Small intestine (tissue), 7 donors: ENCODE measurements around the gene NKX1-2. TPM values are rescaled to one million over a fixed set of nuclear protein-coding genes. Genes with fewer than 3 reads are reported as not detected.
"Not testable (repeated sequence)": the region's sequence is repeated elsewhere in the genome, so short reads cannot be mapped to it uniquely, and the experiment has no call there.

Experiments
- DNase-seq, 2 donors: peaks; one replicate each; pipeline versions ENCODE4 v3.0.0 to v3.0.0-alpha.2; 2013
- FAIRE-seq: peaks from 2 replicates; lab custom pipeline; 2012; peaks lifted over from hg19 to GRCh38; lab: Jason Lieb, UNC
- H3K27ac ChIP-seq, 3 donors: one replicate each; pipeline ENCODE4 v1.5.1; 2013; ENCODE audit warnings: low read length in 2 of 3, mild to moderate bottlenecking in 2 of 3, control low read depth in 1 of 3, inconsistent platforms in 1 of 3, low read depth in 1 of 3, moderate library complexity in 1 of 3
- H3K27me3 ChIP-seq, 3 donors: one replicate each; pipeline ENCODE4 v1.6.1; 2013; ENCODE audit warnings: low read length in 3 of 3, inconsistent platforms in 1 of 3; ENCODE audit not compliant: control insufficient read depth in 3 of 3, insufficient read depth in 3 of 3
- H3K36me3 ChIP-seq, 3 donors: one replicate each; pipeline ENCODE4 v1.6.1; 2013; ENCODE audit warnings: low read length in 3 of 3, inconsistent platforms in 1 of 3, low read depth in 1 of 3, mild to moderate bottlenecking in 1 of 3, moderate library complexity in 1 of 3; ENCODE audit not compliant: control insufficient read depth in 3 of 3, insufficient read depth in 2 of 3
- H3K4me1 ChIP-seq, 3 donors: one replicate each; pipeline ENCODE4 v1.6.1; 2013; ENCODE audit warnings: low read length in 2 of 3, inconsistent platforms in 1 of 3, low read depth in 1 of 3, mild to moderate bottlenecking in 1 of 3, moderate library complexity in 1 of 3; ENCODE audit not compliant: control insufficient read depth in 3 of 3, insufficient read depth in 2 of 3
- H3K4me3 ChIP-seq, 3 donors: one replicate each; pipeline ENCODE4 v1.5.1; 2013; ENCODE audit warnings: low read length in 3 of 3, control low read depth in 1 of 3, inconsistent platforms in 1 of 3, low read depth in 1 of 3, mild to moderate bottlenecking in 1 of 3, moderate library complexity in 1 of 3
- H3K9me3 ChIP-seq, 2 donors: one replicate each; pipeline ENCODE4 v1.6.1; 2013; ENCODE audit warnings: low read depth in 1 of 2, low read length in 1 of 2; ENCODE audit not compliant: control insufficient read depth in 2 of 2, insufficient read depth in 1 of 2
- WGBS, 3 donors: extraction: QIAGEN DNeasy Blood & Tissue Kit; methylation state at CpG; one replicate each; pipeline ENCODE4 v1.1.7; 2013; 5-methylcytosine and 5-hydroxymethylcytosine counted together
- polyA plus RNA-seq, 4 donors: library from polyadenylated mRNA; stranded (reverse) in 3 of 4; unstranded in 1 of 4; fragments of 200-250 nt in 3 of 4; fragments of 120-200 nt in 1 of 4; gene quantifications; one replicate each; pipeline versions ENCODE4 v1.2.1 to v1.2.3, GENCODE V29; 2013
- donor health status: healthy with polysubstance abuse.
- donor health status: control.
- donor health status: control.
- donor health status: Bipolar disorder and iron deficiency.
- donor health status: healthy.

The NKX1-2 gene
- polyA plus RNA-seq, 4 donors: 0.06 to 13.1 TPM; not detected in 2

GRCh38 chr10:124441694-124442093 lies 8.1 kb downstream of the NKX1-2 start:
- FAIRE-seq, H3K9me3 ChIP-seq, H3K4me3 ChIP-seq, DNase-seq, H3K27ac ChIP-seq, H3K27me3 ChIP-seq, H3K36me3 ChIP-seq: not testable (repeated sequence)
- peaks cover 0 to 12% (median 0%) of the 10 kb centered on the region in 3 donors for H3K4me1 ChIP-seq
- 81 to 93% (median 86%) methylated on average over 5 of the region's 5 CpGs for WGBS, 3 donors

DNA sequence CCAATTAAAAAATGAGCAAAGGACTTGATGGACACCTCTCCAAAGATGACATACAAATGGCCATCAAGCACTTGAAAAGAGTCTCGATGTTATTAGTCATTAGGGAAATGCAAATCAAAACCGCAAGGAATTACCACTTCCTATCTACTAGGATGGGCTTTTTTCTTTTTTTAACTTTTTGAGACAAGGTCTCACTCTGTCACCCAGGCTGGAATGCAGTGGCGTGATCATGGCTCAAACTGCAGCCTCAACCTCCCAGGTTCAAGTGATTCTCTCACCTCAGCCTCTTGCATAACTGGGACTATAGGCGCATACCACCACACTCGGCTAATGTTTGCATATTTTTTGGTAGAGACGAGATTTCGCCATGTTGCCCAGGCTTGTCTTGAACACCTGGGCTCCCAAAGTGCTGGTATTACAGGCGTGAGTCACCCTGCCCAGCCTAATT lies 13.6 kb downstream of the NKX1-2 start:
- no peaks in the 10 kb centered on the region for H3K27me3 ChIP-seq
- no peak for FAIRE-seq
- H3K4me3 ChIP-seq: no peak overlapping the region
- no peaks in the 10 kb centered on the region for H3K9me3 ChIP-seq
- H3K27ac ChIP-seq: no peak overlapping the region
- WGBS, 3 donors: 76 to 85% (median 77%) methylated on average over 8 of the region's 8 CpGs
- DNase-seq: no peak
- no peaks in the 10 kb centered on the region for H3K36me3 ChIP-seq
- H3K4me1 ChIP-seq: peaks cover 0 to 14% (median 0%) of the 10 kb centered on the region in 3 donors

DNA sequence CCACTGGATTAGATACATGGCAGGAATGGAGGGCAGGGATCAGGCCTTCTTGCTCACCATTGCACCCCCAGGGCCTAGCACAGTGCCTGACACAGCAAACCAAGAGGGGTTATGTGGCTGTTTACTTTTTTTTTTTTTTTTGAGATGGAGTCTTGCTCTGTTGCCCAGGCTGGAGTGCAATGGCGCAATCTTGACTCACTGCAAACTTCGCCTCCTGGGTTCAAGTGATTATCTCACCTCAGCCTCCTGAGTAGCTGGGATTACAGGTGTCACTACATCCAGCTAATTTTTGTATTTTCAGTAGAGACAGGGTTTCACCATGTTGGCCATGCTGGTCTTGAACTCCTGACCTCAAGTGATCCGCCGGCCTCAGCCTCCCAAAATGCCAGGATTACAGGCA lies 14.2 kb downstream of the NKX1-2 start:
- not testable (repeated sequence) for FAIRE-seq

GRCh38 chr10:124433461-124433860 lies 16.4 kb downstream of the NKX1-2 start:
- 71 to 88% (median 82%) methylated on average over 3 of the region's 3 CpGs for WGBS, 3 donors
- no peak overlapping the region for H3K4me3 ChIP-seq
- no peaks in the 10 kb centered on the region for H3K9me3 ChIP-seq
- FAIRE-seq (no peak), DNase-seq (no peak)
- H3K27ac ChIP-seq: no peak overlapping the region
- no peaks in the 10 kb centered on the region for H3K27me3 ChIP-seq
- H3K4me1 ChIP-seq: peaks cover 0 to 31% (median 4%) of the 10 kb centered on the region in 3 donors
- H3K36me3 ChIP-seq: no peaks in the 10 kb centered on the region

More for the DNA sequence above, 14.2 kb downstream of the NKX1-2 start:
- DNase-seq, H3K27me3 ChIP-seq, H3K4me3 ChIP-seq, H3K36me3 ChIP-seq, H3K9me3 ChIP-seq: not testable (repeated sequence)
- Histone ChIP-seq H3K4me1 (peaks cover 0 to 14% (median 0%) of the 10 kb centered on the region in 3 donors), H3K27ac (peak overlapping the region in 1 of 3 donors; percentile 92)
- 92 to 95% (median 92%) methylated on average over 4 of the region's 4 CpGs for WGBS, 3 donors

GRCh38 chr10:124430077-124430476 lies 19.8 kb downstream of the NKX1-2 start:
- Histone ChIP-seq H3K9me3 (no peaks in the 10 kb centered on the region), H3K36me3 (no peaks in the 10 kb centered on the region), H3K4me3 (no peak overlapping the region), H3K27ac (peak overlapping the region in 2 of 3 donors; percentile 72 to 81), H3K27me3 (no peaks in the 10 kb centered on the region), H3K4me1 (peaks cover 0 to 44% (median 4%) of the 10 kb centered on the region in 3 donors)
- FAIRE-seq (no peak), DNase-seq (no peak)
- 51 to 80% (median 61%) methylated on average over 4 of the region's 4 CpGs for WGBS, 3 donors

DNA sequence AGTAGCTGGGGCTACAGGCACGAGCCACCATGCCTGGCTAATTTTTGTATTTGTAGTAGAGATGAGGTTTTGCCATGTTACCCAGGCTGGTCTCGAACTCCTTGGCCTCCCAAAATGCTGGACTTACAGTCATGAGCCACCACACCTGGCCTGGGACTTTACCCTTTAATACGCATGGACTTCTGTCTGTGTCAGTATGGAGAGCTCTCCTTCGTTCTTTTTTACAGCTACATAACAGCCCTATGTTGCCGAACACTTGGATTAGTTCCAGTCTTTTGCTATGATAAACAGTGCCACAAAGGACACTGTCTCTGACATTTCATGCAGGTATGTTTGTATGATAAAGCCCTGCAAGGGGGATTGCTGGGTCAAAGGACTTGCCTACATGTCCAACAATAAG lies 20.3 kb downstream of the NKX1-2 start:
- Histone ChIP-seq H3K36me3 (no peaks in the 10 kb centered on the region), H3K4me1 (peaks cover 0 to 43% (median 4%) of the 10 kb centered on the region in 3 donors), H3K27me3 (no peaks in the 10 kb centered on the region), H3K27ac (peak overlapping the region in 2 of 3 donors; percentile 72 to 81), H3K9me3 (no peaks in the 10 kb centered on the region), H3K4me3 (no peak overlapping the region)
- DNase-seq (peak; percentile 84 to 90), FAIRE-seq (no peak)
- 16 to 53% (median 28%) methylated on average over 5 of the region's 5 CpGs for WGBS, 3 donors

- H3K36me3 ChIP-seq: no peaks in the 10 kb centered on the region
Measured at GRCh38 chr10:124428207-124428777, 21.5 kb downstream of the NKX1-2 start.

DNA sequence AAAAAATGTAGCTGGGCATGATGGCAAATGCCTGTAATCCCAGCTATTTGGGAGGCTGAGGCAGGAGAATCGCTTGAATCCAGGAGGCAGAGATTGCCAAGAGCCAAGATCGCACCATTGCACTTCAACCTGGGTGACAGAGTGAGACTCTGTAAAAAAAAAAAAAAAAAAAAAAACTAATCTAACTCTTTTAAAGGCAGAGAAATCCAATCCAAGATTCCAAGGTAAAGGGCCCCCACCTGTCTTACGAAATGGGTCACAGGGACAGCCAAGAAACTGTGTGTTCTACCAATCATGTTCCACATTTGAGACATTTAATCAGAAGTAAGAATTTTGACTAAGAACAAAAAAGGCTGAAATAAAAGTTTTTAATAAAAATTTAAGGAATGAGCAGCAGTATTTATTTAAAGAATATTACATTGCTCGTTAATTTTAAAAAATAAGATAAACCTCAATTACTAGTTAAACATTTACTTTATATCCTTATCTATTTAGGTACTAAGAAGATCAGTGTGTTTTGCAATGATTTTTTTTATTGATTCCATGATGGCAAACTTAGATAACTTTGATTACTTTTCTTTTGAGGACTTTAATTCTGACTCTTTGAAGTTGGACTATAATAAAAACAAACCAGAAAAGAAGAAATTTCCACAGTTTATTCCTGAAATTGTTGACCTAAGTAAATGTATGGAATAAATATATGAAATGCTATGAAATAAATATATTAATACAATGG lies 24.4 kb downstream of the NKX1-2 start:
- no peaks in the 10 kb centered on the region for H3K36me3 ChIP-seq
- 20 to 67% (median 21%) methylated on average over 4 of the region's 4 CpGs for WGBS, 3 donors
- DNase-seq (peak; percentile 74 to 83), FAIRE-seq (peak; percentile 15)
- peaks cover 0 to 68% (median 9%) of the 10 kb centered on the region in 3 donors for H3K4me1 ChIP-seq
- no peak overlapping the region for H3K4me3 ChIP-seq
- H3K9me3 ChIP-seq: no peaks in the 10 kb centered on the region
- peak overlapping the region in 1 of 3 donors; percentile 68 for H3K27ac ChIP-seq
- H3K27me3 ChIP-seq: no peaks in the 10 kb centered on the region

More at GRCh38 chr10:124428207-124428777, 21.5 kb downstream of the NKX1-2 start:
- Histone ChIP-seq H3K27me3 (no peaks in the 10 kb centered on the region), H3K9me3 (no peaks in the 10 kb centered on the region), H3K4me3 (no peak overlapping the region), H3K27ac (peak overlapping the region in 1 of 3 donors; percentile 81), H3K4me1 (peaks cover 0 to 50% (median 9%) of the 10 kb centered on the region in 3 donors)
- DNase-seq (peak; percentile 41 to 58), FAIRE-seq (no peak)
- WGBS, 3 donors: 22 to 45% (median 31%) methylated on average over 3 of the region's 3 CpGs
